Hindlimb muscle (tissue), 1 donor: ENCODE results near the gene PRSS33. TPM values are rescaled to one million over a fixed set of nuclear protein-coding genes. Genes with fewer than 3 reads are reported as not detected.

Source experiments
- DNase-seq: peaks from one replicate; pipeline ENCODE4 v3.0.0-alpha.2; 2013
- polyA plus RNA-seq: library from polyadenylated mRNA; unstranded; fragments of 120-200 nt; gene quantifications from one replicate; pipeline ENCODE4 v1.2.1, GENCODE V29; 2013; ENCODE audit not compliant: insufficient read length

PRSS33 gene
- polyA plus RNA-seq, 1 donor, result not detected

GRCh38 chr16:2798723-2799204 is 11.4 kb upstream of the PRSS33 start:
- DNase-seq, result no peak

- DNase-seq, result no peak
Measured at GRCh38 chr16:2795395-2796143, 8.2 kb upstream of the PRSS33 start.

- DNase-seq, result no peak
Measured at GRCh38 chr16:2792940-2793339, 5.6 kb upstream of the PRSS33 start.

- no peak for DNase-seq
Measured at GRCh38 chr16:2791174-2791573, 3.8 kb upstream of the PRSS33 start.

GRCh38 chr16:2790631-2791030 is 3.3 kb upstream of the PRSS33 start:
- DNase-seq, result no peak

- DNase-seq, result no peak
Measured at GRCh38 chr16:2787961-2788360, 601 bp upstream of the PRSS33 start.

GRCh38 chr16:2786826-2787151 is 571 bp downstream of the PRSS33 start:
- no peak for DNase-seq

- no peak for DNase-seq
Measured at GRCh38 chr16:2786061-2786825, 1.1 kb downstream of the PRSS33 start.

GRCh38 chr16:2785101-2785991 is 2.0 kb downstream of the PRSS33 start:
- no peak for DNase-seq

- no peak for DNase-seq
Measured at GRCh38 chr16:2784358-2785100, 2.8 kb downstream of the PRSS33 start.

- DNase-seq, result no peak
Measured at GRCh38 chr16:2783581-2784357, 3.6 kb downstream of the PRSS33 start.

GRCh38 chr16:2782583-2783351 is 4.6 kb downstream of the PRSS33 start:
- no peak for DNase-seq

- DNase-seq, result no peak
Measured at GRCh38 chr16:2779978-2780898, 7.1 kb downstream of the PRSS33 start.

- DNase-seq, result no peak
Measured at GRCh38 chr16:2779151-2779920, 8.0 kb downstream of the PRSS33 start.

- DNase-seq, result no peak
Measured at GRCh38 chr16:2778630-2778958, 8.8 kb downstream of the PRSS33 start.

GRCh38 chr16:2777903-2778629 is 9.3 kb downstream of the PRSS33 start:
- peak; percentile 32 for DNase-seq

- peak; percentile 95 for DNase-seq
Measured at GRCh38 chr16:2777231-2777902, 10.0 kb downstream of the PRSS33 start, which contains the start of gene ELOB. ELOB (minus strand) TSS chr16:2777280; CDS start chr16:2777239, 41 bp downstream.
